Vagina (tissue), 2 donors: ENCODE measurements around the gene GADL1. TPM values are rescaled to one million over a fixed set of nuclear protein-coding genes. Genes with fewer than 3 reads are reported as not detected.

ENCODE experiments used
- DNase-seq, 2 donors: peaks; one replicate each; pipeline ENCODE4 v3.0.0-alpha.2; 2017; ENCODE audit errors: extremely low spot score in 2 of 2
- H3K27ac ChIP-seq: fragments of 200-600 bp; sonication (generic); one replicate; pipeline ENCODE4 v1.5.1; 2019
- H3K27me3 ChIP-seq: fragments of 200-600 bp; sonication (generic); one replicate; pipeline ENCODE4 v1.5.1; 2019
- H3K36me3 ChIP-seq, 2 donors: fragments of 200-600 bp; sonication (generic); one replicate each; pipeline ENCODE4 v1.5.1; 2017 to 2019
- H3K4me1 ChIP-seq: fragments of 200-600 bp; sonication (generic); one replicate; pipeline ENCODE4 v1.5.1; 2019
- H3K4me3 ChIP-seq, 2 donors: fragments of 200-600 bp; sonication (generic); 1 replicate in 1 of 2; 2 replicates in 1 of 2; pipeline ENCODE4 v1.5.1; 2016 to 2019
- H3K9me3 ChIP-seq: fragments of 200-600 bp; sonication (generic); one replicate; pipeline ENCODE4 v1.5.1; 2019
- POLR2A ChIP-seq, 2 donors: fragments of 450-650 bp; IDR thresholded peaks; one replicate each; pipeline ENCODE4 v1.6.1; 2017; ENCODE audit warnings: antibody characterized with exemption in 2 of 2, mild to moderate bottlenecking in 2 of 2, moderate library complexity in 2 of 2
- POLR2AphosphoS5 ChIP-seq, 2 donors: sonication (generic); formaldehyde crosslinking; IDR thresholded peaks; one replicate each; pipeline ENCODE4 v1.9.0; 2017; ENCODE audit warnings: antibody characterized with exemption in 2 of 2, mild to moderate bottlenecking in 2 of 2, low read depth in 1 of 2; ENCODE audit not compliant: insufficient read depth in 1 of 2
- intact Hi-C: fragments of 100-400 bp; cut with DNase I; formaldehyde crosslinking; loops from one replicate; pipeline ENCODE4 v1.15.1; 2023
- total RNA-seq: library from RNA; depleted of rRNA; stranded (reverse); fragments of >200 nt; gene quantifications from one replicate; pipeline ENCODE4 v1.2.3, GENCODE V29; 2016
- TF ChIP-seq, protein P1 (sequence below), 3 experiments: fragments of 450-650 bp in 2 of 3; fragments of 200-600 bp in 1 of 3; sonication (generic) in 1 of 3; IDR thresholded peaks; one replicate each; pipeline ENCODE4 v1.5.1; 2017 to 2019; ENCODE audit warnings: antibody characterized with exemption in 3 of 3, mild to moderate bottlenecking in 2 of 3, moderate library complexity in 2 of 3

Gene GADL1
- total RNA-seq, 1 donor from 2014 or later = not detected

DNA sequence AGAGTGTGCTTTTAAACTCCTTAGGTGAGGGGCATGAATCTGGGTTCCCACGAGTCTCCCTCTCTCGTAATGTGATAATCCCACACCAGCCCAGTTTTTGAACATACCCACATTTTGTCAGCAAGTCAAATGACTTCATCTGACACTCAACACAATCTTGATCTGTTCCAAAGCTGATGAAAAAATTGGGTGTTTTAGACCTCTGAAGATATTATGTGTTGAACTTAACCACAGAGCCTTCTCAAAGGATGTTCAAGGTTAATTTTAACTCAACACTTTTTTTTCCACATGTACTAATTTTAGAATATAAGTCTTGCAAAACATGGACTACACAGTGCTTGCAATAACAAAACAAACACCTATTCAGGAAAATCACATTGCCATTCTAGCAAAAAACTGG, 164.9 kb downstream of the GADL1 start:
- no peak overlapping the region for H3K4me3 ChIP-seq
- no peak for DNase-seq
- TF ChIP-seq, protein P1, sequence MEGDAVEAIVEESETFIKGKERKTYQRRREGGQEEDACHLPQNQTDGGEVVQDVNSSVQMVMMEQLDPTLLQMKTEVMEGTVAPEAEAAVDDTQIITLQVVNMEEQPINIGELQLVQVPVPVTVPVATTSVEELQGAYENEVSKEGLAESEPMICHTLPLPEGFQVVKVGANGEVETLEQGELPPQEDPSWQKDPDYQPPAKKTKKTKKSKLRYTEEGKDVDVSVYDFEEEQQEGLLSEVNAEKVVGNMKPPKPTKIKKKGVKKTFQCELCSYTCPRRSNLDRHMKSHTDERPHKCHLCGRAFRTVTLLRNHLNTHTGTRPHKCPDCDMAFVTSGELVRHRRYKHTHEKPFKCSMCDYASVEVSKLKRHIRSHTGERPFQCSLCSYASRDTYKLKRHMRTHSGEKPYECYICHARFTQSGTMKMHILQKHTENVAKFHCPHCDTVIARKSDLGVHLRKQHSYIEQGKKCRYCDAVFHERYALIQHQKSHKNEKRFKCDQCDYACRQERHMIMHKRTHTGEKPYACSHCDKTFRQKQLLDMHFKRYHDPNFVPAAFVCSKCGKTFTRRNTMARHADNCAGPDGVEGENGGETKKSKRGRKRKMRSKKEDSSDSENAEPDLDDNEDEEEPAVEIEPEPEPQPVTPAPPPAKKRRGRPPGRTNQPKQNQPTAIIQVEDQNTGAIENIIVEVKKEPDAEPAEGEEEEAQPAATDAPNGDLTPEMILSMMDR (IDR thresholded peaks at IDR 0.05) = no peak
- TF ChIP-seq POLR2A (IDR thresholded peaks at IDR 0.05) (no peak), POLR2AphosphoS5 (IDR thresholded peaks at IDR 0.05; ENCODE audit: insufficient read depth in 1 of 2, low read depth in 1 of 2) (no peak)
- no peaks in the 10 kb centered on the region for H3K9me3 ChIP-seq
- no peaks in the 10 kb centered on the region for H3K27me3 ChIP-seq
- no peak overlapping the region for H3K27ac ChIP-seq
- H3K36me3 ChIP-seq = no peaks in the 10 kb centered on the region
- intact Hi-C loops = no loop called here
- H3K4me1 ChIP-seq = no peaks in the 10 kb centered on the region

DNA sequence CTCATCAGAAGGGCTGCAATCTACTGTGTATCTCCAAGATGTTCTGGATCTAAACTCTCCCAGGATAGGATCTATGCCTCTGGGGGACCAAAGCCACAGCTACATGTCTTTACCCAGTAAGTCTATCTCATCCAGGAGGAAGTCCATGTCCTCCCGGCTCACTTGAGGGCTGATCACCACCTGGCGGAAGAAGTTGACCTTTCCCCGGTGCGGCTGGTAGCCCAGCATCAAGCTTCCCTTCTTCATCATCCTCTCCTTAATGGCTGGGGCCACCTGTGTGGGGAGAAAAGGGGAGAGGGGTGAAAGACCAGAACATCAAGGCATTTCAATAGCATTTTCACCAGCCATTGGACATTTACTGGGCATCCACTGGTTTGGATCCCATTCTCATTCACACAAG, 166.3 kb downstream of the GADL1 start:
- no peak for DNase-seq
- Histone ChIP-seq H3K4me1 (no peaks in the 10 kb centered on the region), H3K27ac (no peak overlapping the region), H3K4me3 (no peak overlapping the region), H3K9me3 (no peaks in the 10 kb centered on the region), H3K36me3 (no peaks in the 10 kb centered on the region), H3K27me3 (no peaks in the 10 kb centered on the region)
- intact Hi-C loops = no loop called here
- TF ChIP-seq POLR2A (IDR thresholded peaks at IDR 0.05) (no peak), POLR2AphosphoS5 (IDR thresholded peaks at IDR 0.05; ENCODE audit: insufficient read depth in 1 of 2, low read depth in 1 of 2) (no peak)
- TF ChIP-seq, protein P1 (IDR thresholded peaks at IDR 0.05) = no peak

DNA sequence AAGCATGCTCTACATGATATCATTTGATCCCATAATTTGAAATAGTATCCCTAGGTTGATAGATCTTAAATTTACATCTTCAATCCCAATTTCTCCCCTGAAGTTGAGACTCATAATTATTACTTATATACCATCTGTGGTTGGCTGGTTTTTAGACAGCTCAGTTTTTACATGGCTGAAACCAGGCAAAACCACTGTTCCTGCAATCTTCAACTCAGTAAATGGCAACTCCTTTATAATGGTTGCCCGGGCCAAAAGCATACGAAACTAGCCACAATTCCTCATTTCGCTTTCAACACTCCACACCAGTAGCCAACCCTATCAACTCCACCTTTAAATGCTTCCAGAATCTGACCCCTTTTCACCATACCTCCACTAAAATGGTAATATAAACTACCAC, 169.6 kb downstream of the GADL1 start:
- Histone ChIP-seq H3K4me1 (no peaks in the 10 kb centered on the region), H3K4me3 (no peak overlapping the region), H3K36me3 (no peaks in the 10 kb centered on the region), H3K27me3 (no peaks in the 10 kb centered on the region), H3K27ac (no peak overlapping the region), H3K9me3 (no peaks in the 10 kb centered on the region)
- TF ChIP-seq POLR2AphosphoS5 (IDR thresholded peaks at IDR 0.05; ENCODE audit: insufficient read depth in 1 of 2, low read depth in 1 of 2) (no peak), POLR2A (IDR thresholded peaks at IDR 0.05) (no peak)
- TF ChIP-seq, protein P1 (IDR thresholded peaks at IDR 0.05) = no peak
- intact Hi-C loops = no loop called here
- DNase-seq = no peak

DNA sequence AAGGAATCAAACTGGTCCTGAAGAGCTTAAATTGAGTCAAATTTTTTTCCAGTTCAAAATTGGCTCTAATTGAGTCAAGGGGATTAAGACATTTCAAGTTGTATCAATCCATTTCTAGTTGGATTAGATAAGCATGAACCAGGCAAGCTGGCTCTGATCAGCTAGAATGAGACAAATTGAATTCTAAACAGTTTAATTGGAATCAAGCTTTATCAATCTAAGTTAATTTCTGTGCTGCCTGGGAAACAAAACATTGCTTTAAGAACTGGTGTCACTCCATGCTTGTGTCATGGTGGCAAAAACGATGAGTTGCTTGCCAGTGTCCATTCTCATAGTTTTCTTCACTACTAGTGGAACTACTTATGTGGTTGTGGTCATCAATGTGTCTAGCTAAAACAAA, 171.2 kb downstream of the GADL1 start:
- no peak for TF ChIP-seq POLR2A (IDR thresholded peaks at IDR 0.05)
- H3K27me3 ChIP-seq = no peaks in the 10 kb centered on the region
- no peak for DNase-seq
- intact Hi-C loops = no loop called here
- H3K9me3 ChIP-seq = no peaks in the 10 kb centered on the region
- H3K36me3 ChIP-seq = no peaks in the 10 kb centered on the region
- no peak overlapping the region for H3K27ac ChIP-seq
- H3K4me3 ChIP-seq = no peak overlapping the region
- no peaks in the 10 kb centered on the region for H3K4me1 ChIP-seq

DNA sequence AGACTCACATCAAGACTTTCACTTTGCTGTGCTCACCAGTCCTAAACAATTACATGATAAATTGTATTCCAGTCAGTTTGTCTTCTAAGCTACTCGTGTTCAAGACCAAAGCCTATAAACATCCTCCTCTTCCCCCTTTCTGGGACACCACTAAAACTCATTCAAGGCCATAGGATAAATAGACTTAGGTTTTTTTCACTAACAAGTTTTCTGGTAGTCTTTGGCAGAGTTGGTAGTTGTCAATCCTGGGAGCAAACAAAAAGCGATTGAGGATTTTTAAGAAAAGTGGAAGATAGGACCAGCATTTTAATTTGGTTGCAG, 173.2 kb downstream of the GADL1 start:
- no peak for DNase-seq
- Histone ChIP-seq H3K4me3 (no peak overlapping the region), H3K36me3 (no peaks in the 10 kb centered on the region), H3K4me1 (no peaks in the 10 kb centered on the region), H3K27ac (no peak overlapping the region), H3K9me3 (no peaks in the 10 kb centered on the region), H3K27me3 (no peaks in the 10 kb centered on the region)
- TF ChIP-seq, protein P1 (IDR thresholded peaks at IDR 0.05) = no peak
- TF ChIP-seq POLR2A (IDR thresholded peaks at IDR 0.05) (no peak), POLR2AphosphoS5 (IDR thresholded peaks at IDR 0.05; ENCODE audit: insufficient read depth in 1 of 2, low read depth in 1 of 2) (no peak)
- intact Hi-C loops = no loop called here
